Lower leg skin (tissue), 3 donors: Measurements from ENCODE around the gene CCDC51.

Experiments
- CTCF ChIP-seq, 3 donors: fragments of 450-650 bp; IDR thresholded peaks; one replicate each; pipeline ENCODE4 v1.5.1; 2016; ENCODE audit warnings: antibody characterized with exemption in 3 of 3, mild to moderate bottlenecking in 3 of 3, moderate library complexity in 2 of 3
- POLR2A ChIP-seq, 2 donors: fragments of 450-650 bp; IDR thresholded peaks; one replicate each; pipeline ENCODE4 v1.6.1; 2016 to 2017; ENCODE audit warnings: antibody characterized with exemption in 2 of 2, mild to moderate bottlenecking in 1 of 2, moderate library complexity in 1 of 2

DNA sequence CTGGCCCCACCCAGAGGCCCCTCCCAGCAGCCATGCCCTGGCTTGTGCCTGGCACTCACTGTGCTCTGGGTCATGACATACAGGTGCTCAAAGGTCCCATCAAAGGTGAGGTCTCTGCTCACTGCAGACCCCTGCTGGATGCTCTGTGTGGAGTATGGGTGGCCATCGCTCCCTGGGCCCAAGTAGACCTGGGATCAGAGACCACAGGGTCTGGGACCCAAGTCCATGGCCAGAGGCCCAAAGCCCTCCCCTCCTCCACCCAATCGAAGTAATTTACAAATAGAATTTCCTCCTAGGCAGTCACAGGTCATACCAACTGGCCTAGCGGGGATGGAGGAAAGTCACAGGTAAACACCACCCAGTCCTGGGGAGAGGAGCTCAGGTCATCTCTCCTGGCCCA is 17.6 kb downstream of the CCDC51 start:
- TF ChIP-seq CTCF (IDR thresholded peaks at IDR 0.05): no peak
- no peak for TF ChIP-seq POLR2A (IDR thresholded peaks at IDR 0.05)
